Skin of body (tissue), 3 donors: ENCODE data around the gene NSD2. TPM values are rescaled to one million over a fixed set of nuclear protein-coding genes. Genes with fewer than 3 reads are reported as not detected.
"Not testable (repeated sequence)": the region's sequence is repeated elsewhere in the genome, so short reads cannot be mapped to it uniquely, and the experiment has no call there.

Experiments
- DNase-seq: peaks from one replicate; lab custom pipeline; 2025; lab: John Stamatoyannopoulos, UW
- small RNA-seq: library from RNA; depleted of rRNA; stranded (forward); fragments of <200 nt; gene quantifications from one replicate; pipeline ENCODE3, GENCODE V24; 2014; ENCODE audit warnings: low replicate concordance
- total RNA-seq: library from RNA; depleted of rRNA; stranded (reverse); fragments of >200 nt; gene quantifications from one replicate; pipeline ENCODE4 v1.2.3, GENCODE V29; 2014

Gene NSD2
- total RNA-seq, 1 donor from 2014 or later = 41.8 TPM

DNA sequence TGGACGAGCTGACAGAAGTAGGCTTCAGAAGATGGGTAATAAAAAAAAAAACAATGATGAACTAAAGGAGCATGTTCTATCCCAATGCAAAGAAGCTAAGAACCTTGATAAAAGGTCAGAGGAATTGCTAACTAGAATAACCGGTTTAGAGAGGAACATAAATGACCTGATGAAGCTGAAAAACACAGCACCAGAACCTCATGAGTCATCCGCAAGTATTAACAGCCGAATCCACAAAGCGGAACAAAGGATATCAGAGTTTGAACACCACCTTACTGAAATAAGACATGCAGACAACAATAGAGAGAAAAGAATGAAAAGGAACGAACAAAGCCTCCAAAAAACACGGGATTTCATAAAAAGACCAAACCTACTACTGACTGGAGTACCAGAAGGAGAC lies 127.1 kb downstream of the NSD2 start:
- no peak for DNase-seq

DNA sequence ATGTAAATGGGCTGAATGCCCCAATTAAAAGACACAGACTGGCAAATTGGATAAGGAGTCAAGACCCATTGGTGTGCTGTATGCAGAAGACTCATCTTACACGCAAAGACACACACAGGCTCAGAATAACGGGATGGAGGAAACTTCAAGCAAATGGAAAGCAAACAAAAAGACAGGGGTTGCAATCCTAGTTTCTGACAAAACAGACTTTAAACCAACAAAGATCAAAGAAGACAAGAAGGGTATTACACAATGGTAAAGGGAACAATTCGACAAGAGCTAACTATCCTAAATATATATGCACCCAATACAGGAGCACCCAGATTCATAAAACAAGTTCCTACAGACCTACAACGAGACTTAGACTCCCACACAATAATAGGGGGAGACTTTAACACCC lies 128.1 kb downstream of the NSD2 start:
- not testable (repeated sequence) for DNase-seq

DNA sequence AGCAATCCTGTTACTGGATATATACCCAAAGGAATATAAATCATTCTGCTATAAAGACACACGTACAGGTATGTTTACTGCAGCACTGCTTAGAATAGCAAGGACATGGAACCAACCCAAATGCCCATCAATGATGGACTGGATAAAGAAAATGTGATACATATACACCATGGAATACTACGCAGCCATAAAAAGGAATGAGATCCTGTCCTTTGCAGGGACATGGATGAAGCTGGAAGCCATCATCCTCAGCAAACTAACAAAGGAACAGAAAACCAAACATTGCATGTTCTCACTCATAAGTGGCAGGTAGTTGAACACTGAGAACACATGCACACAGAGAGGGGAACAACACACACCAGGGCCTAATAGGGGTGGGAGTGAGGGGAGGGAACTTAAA lies 132.2 kb downstream of the NSD2 start:
- DNase-seq = not testable (repeated sequence)

DNA sequence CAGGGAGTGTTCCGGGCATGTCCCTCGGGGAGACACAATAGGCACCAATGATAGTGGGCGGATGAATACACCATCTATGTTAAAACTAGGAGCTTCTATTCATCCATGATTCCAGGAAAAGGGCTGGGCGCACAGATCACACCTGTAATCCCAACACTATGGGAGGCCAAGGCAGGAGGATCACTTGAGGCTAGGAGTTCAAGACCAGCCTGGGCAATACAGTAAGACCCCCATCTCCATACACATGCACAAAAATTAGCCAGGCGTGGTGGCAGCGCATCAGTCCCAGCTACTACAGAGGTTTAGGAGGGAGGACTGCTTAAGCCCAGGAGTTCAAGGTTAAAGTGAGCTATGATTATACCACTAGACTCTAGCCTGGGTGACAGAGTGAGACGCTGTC lies 135.2 kb downstream of the NSD2 start:
- DNase-seq = no peak

DNA sequence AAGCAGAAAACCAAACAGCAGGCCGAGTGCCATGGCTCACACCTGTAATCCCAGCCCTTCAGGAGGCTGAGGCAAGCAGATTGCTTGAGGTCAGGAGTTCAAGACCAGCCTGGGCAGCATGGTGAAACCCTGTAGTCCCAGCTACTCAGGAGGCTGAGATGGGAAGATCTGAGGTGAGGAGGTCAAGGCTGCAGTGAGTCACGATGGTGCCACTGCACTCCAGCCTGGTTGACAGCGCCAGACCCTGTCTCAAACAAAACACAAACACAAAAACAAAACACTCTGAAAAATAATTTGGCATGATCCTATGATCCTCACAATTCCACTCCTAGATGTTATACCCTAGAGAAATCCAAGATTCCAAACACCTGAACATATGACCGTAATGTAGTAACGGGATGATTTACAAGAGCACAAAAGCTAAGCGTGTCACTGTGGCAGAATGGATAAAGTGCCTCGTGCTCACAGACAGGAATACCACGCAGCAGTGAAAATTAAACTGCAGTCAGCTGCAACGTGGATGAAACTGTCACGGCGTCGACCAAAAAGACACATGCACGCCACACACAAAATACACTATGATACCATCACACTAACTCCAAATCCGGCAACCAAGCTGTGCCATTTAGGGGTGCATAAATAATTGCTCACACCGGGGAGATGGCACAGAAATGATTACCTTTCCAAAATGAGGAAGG lies 135.9 kb downstream of the NSD2 start:
- no peak for DNase-seq

DNA sequence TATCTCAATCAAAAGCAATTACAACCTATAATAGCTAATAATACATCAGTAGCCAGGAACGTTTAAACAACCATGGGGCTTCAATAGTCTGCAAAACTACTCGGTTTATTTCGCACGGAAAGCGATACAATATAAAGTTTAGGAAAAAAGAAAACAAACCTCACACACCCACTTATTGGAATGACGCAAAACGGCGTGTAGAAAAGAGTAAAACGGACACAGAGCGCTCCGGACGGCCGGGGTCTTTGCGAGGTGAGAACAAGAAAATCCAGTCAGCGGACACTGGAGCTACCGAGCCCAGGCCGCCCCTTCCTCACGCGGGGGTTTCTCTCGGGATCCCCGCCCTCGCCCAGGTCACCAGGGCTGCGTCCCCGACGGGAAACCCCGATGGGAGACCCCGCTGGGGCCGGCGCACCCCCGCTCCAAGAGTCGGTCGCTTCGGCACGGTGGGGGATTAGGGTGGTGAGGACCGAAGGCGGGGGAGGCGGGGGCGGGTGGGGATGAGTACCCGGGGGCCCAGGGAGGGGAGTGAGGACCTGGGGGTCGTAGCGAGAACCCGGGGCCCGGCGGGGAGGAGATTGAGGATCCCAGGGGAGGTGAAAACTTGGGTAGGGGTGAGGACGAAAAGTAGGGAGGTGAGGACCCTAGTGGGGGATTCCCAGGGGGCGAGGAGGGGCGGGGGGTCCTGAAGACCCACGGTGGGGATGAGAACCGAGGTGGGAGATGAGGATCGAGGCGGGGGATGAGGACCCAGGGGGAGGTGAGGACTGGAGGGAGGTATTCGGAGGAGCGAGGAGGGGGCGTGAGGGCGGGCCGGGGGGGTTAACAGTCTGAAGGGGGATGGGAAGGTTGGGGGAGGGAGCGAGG lies 136.8 kb downstream of the NSD2 start:
- no peak for DNase-seq

DNA sequence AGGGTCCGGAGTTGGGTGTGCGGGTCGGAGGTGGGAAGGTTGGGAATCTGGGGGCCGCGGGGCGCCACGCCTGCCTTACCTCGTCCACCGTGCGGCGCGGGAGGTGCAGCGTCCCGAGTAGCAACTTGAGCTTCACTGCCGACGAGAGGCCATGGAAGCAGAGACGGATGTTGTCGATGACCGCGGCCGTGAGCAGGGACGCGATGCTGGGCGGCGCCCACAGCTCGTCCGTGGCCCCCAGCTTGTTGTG lies 137.4 kb downstream of the NSD2 start:
- no peak for DNase-seq

DNA sequence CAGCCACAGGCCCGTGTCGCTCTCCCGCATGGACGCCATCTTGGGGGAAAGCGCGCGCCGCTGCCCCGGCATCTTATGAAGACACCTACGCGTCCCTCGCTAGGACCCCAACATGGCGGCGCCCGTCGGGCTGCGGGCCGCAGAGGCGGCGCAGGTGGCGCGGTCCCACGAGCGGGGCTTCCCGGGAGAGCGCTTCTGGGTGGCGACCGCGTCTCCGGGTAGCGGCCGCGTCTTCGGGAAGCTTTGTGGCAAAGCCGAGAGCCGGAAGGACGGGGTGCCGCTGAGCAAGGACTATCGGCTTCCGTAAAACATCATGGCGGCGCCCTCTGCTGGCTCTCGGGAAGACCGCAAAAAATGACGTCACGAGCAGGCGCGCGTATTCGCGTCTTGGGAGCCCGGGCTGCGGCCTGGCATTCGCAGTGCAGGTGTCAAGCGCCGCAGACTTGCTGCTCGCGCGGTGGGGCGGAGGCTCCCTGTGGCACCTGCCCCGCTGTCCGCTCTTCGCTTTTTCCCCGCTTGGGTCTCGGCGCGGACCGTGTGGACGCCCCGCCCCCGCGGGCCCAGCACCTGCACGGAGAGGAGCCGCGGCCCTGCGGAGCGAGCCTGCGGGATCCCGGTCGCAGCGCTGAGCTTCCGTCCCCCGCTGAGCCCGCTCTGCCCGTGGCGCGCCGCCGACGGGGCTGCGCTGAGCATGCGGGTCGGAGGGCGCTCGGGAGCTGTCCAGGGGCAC lies 137.9 kb downstream of the NSD2 start, which contains the start of gene NELFA:
Gene NELFA (minus strand): TSS at position 54 of the 730 bp plus-strand sequence. CDS start 15 bp downstream, at position 39.
- DNase-seq = peak; percentile 92

DNA sequence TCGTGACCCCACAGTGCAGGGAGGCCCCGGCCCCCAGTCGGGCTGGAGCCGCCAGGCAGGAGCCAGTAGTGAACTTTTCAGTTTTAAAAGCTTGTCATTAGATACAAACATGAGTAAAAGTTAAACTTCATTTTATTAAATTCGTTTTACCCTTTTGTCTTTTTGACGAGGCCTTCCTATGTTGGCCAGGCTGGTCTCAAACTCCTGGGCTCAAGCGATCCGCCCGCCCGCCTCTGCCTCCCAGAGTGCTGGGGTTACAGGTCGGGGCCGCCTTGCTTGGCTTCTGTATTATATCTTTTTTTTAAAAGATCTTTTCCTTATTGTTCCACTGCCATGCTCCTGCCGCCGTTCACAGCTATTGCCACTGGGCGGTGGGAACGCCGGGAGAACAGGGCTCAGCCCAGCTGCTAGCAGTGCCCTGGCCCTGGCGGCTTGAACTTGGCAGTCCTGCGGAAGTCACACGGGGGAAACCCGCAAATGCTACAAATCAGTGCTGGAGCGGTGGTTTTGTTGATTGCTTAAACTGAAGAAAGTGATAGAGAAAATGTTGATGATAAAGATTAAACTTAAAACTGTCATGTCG lies 138.5 kb downstream of the NSD2 start:
- DNase-seq = no peak

DNA sequence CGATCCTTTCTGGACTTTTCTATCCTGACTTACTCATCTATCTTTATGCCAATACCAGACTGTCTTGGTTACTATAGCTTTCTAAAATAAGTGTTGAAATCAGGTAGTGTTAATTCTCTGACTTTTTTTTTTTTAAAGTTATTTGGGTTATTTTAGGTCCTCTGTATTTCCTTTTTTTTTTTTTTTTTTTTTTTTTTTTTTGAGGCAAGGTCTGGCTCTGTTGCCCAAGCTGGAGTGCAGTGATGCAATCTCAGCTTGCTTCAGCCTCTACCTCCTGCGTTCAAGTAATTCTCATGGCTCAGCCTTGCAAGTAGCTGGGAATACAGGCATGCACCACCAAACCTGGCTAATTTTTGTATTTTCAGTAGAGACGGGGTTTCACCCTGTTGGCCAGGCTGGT lies 140.4 kb downstream of the NSD2 start:
- DNase-seq = no peak

DNA sequence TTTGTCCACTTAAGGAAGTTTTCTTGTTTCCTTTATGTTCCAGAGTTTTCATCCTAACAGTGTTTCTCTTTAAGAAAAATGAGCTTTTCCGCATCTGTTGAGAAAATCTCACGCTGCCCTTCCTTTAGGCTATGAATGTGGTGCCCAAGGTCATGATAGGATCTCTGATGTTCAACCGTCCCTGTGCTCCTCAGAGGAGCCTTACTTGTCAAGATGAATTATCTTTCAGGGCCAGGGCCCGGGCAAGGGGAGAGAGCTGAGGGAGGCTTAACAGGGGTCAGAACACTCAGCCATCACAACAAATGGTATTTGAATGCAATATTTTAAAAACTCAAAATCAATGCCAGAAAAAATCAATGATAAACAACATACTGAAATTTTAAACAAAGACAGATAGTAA lies 143.8 kb downstream of the NSD2 start:
- no peak for DNase-seq

DNA sequence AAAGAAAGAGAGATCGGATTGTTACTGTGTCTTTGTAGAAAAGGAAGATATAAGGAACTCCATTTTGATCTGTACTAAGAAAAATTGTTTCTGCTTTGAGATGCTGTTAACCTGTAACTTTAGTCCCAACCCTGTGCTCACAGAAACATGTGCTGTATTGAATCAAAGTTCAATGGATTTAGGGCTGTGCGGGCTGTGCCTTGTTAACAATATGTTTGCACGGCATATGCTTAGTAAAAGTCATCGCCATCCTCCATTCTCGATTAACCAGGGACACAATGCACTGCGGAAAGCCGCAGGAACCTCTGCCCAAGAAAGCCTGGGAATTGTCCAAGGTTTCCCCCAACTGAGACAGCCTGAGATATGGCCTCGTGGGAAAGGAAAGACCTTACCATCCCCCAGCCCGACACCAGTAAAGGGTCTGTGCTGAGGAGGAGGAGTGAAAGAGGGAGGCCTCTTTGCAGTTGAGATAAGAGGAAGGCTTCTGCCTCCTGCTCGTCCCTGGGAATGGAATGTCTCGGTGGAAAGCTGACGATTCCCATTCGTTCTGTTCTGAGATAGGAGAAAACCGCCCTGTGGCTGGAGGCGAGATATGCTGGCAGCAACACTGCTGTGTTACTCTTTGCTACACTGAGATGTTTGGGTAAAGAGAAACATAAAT lies 150.3 kb downstream of the NSD2 start:
- not testable (repeated sequence) for DNase-seq

DNA sequence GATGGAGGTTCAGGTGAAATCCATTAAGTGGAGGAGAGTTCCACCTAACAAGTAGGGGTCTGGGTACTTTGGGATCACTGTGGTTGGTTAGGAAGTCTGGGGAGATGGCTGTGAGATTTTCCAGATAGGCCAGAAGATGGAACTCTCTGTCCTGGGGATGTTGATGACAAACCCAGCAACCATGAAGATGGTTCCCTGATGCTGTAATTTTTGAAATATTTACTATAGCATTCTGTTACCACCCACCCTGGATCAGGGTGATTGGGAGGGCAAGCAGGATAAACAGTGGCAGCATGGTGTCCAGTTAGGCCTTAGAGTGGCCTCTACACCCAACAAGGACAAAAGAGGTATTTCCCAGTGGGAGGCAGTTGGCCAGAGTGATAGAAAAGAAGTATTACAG lies 153.5 kb downstream of the NSD2 start:
- no peak for DNase-seq

DNA sequence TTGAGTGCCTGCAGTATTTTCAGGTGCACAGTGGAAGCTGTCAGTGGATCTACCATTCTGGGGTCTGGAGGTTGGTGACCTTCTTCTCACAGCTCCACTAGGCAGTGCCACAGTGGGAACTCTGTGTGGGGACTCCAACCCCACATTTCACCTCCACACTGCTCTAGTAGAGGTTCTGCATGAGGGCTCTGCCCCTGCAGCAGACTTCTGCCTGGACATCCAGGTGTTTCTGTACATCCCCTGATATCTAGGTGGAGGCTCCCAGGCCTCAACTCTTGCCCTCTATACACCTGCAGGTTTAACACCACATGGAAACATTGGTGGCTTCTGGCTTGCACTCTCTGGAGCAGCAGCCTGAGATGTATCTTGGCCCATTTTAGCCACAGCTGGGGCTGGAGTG lies 154.6 kb downstream of the NSD2 start:
- DNase-seq = no peak

DNA sequence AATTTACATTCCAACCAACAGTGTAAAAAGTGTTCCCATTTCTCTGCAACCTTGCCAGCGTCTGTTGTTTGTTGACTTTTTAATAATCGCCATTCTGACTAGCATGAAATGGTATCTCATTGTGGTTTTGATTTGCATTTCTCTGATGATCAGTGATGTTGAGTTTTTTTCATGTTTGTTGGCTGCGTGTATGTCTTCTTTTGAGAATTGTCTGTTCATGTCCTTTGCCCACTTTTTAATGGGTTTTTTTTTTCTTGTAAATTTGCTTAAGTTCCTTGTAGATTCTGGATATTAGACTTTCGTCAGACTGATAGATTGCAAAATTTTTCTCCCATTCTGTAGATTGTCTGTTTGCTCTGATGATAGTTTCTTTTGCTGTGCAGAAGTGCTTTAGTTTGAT lies 155.9 kb downstream of the NSD2 start:
- not testable (repeated sequence) for DNase-seq

DNA sequence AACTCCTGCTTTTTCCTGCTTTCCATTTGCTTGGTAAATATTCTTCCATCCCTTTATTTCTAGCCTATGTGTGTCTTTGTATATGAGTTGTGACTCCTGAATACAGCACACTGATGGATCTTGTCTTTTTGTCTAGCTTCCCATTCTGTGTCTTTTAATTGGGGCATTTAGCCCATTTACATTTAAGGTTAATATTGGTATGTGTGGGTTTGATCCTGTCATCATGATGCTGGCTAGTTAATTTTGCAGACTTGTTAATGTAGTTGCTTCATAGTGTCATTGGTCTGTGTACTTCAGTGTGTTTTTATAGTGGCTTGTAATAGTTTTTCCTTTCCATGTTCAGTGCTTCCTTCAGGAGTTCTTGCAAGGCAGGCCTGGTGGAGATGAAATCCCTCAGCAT lies 160.0 kb downstream of the NSD2 start:
- DNase-seq = not testable (repeated sequence)

Small RNAs within 50 kb of the gene (small RNA-seq; reads per million reads assigned to genes)
- 95.8 reads per million, percentile 96 among the genes with 10 or more reads in this experiment for gene SCARNA22

Other genes with a start within 250 kb of the NSD2 start
- gene FAM53A, start 187.1 kb upstream of the NSD2 start, total RNA-seq = 2.0 TPM
- 33.5 TPM for gene SLBP, start 159.1 kb upstream of the NSD2 start, total RNA-seq
- gene TMEM129, start 150.1 kb upstream of the NSD2 start, total RNA-seq = 9.2 TPM
- gene TACC3, start 149.9 kb upstream of the NSD2 start, total RNA-seq = 14.1 TPM
- 30.4 TPM for gene FGFR3, start 78.1 kb upstream of the NSD2 start, total RNA-seq
- gene LETM1, start 15.2 kb upstream of the NSD2 start, total RNA-seq = 44.5 TPM
- 19.4 TPM for gene NELFA, start 137.6 kb downstream of the NSD2 start, total RNA-seq
- gene NAT8L, start 187.9 kb downstream of the NSD2 start, total RNA-seq = 1.2 TPM